Fibroblast of skin of scalp (primary cell): ENCODE measurements around the gene COA1.
A peak's percentile ranks its signal among the peaks of the same experiment; 100 is the strongest.
"Not testable (repeated sequence)": the region's sequence is repeated elsewhere in the genome, so short reads cannot be mapped to it uniquely, and the experiment has no call there.

Experiments used
- DNase-seq: peaks from one replicate; pipeline ENCODE4 v3.0.0-alpha.2; 2013

COA1 gene

GRCh38 chr7:43758029-43758821 is 28.9 kb upstream of the COA1 start, which contains the start of gene BLVRA:
Gene BLVRA, plus strand, starts transcription at chr7:43758680. Its CDS starts 12,479 bp downstream, at chr7:43771159.
- peak; percentile 54 for DNase-seq

GRCh38 chr7:43757073-43757720 is 27.9 kb upstream of the COA1 start:
- DNase-seq = no peak

GRCh38 chr7:43756368-43757072 is 27.2 kb upstream of the COA1 start:
- DNase-seq = peak; percentile 89

GRCh38 chr7:43754596-43754995 is 25.3 kb upstream of the COA1 start:
- no peak for DNase-seq

- no peak for DNase-seq
Measured at GRCh38 chr7:43753843-43754242, 24.5 kb upstream of the COA1 start.

- no peak for DNase-seq
Measured at GRCh38 chr7:43753271-43753810, 24.0 kb upstream of the COA1 start.

GRCh38 chr7:43752411-43752810 is 23.1 kb upstream of the COA1 start:
- DNase-seq = no peak

GRCh38 chr7:43750016-43750887 is 20.9 kb upstream of the COA1 start:
- DNase-seq = no peak

- DNase-seq = no peak
Measured at GRCh38 chr7:43749383-43749940, 20.1 kb upstream of the COA1 start.

GRCh38 chr7:43747328-43748105 is 18.2 kb upstream of the COA1 start:
- no peak for DNase-seq

- DNase-seq = no peak
Measured at GRCh38 chr7:43742692-43743091, 13.4 kb upstream of the COA1 start.

GRCh38 chr7:43737467-43738127 is 8.3 kb upstream of the COA1 start:
- DNase-seq = no peak

GRCh38 chr7:43735802-43736603 is 6.7 kb upstream of the COA1 start:
- DNase-seq = no peak

- no peak for DNase-seq
Measured at GRCh38 chr7:43735403-43735801, 6.1 kb upstream of the COA1 start.

GRCh38 chr7:43734575-43735332 is 5.4 kb upstream of the COA1 start:
- not testable (repeated sequence) for DNase-seq

GRCh38 chr7:43731494-43731893 is 2.2 kb upstream of the COA1 start:
- not testable (repeated sequence) for DNase-seq

GRCh38 chr7:43729924-43730248 is 563 bp upstream of the COA1 start:
- no peak for DNase-seq

GRCh38 chr7:43727494-43727893 is 1.8 kb downstream of the COA1 start:
- no peak for DNase-seq

GRCh38 chr7:43727003-43727402 is 2.3 kb downstream of the COA1 start:
- DNase-seq = no peak
